A549 treated with AZD9567 at 1 μM for 4 hours (cell line): ENCODE data around the gene USP24. TPM values are rescaled to one million over a fixed set of nuclear protein-coding genes. Genes with fewer than 3 reads are reported as not detected.

Source experiments
- total RNA-seq: library from RNA; stranded (reverse); fragments of 200-300 nt; extraction: Qiagen RNA extraction; gene quantifications from 5 replicates; pipeline ENCODE4 v1.2.3, GENCODE V29; 2022; ENCODE audit not compliant: insufficient read depth

The USP24 gene
- 10.0 to 17.1 TPM (median 15.1 TPM) in 5 replicates for total RNA-seq

GRCh38 chr1:55215194-55216021 lies at the start of gene USP24:
Gene USP24, minus strand, starts transcription at chr1:55215364. Its CDS starts 251 bp downstream, at chr1:55215113.

GRCh38 chr1:55039342-55040082 lies 175.7 kb downstream of the USP24 start, which contains the start of gene PCSK9:
Gene PCSK9, plus strand, starts transcription at chr1:55039548. Its CDS starts 290 bp downstream, at chr1:55039838.

Other genes starting within 250 kb of the USP24 start
- 0.41 to 0.72 TPM (median 0.61 TPM) in 4 of 5 replicates, not detected in the other for gene TMEM61, start 234.7 kb downstream of the USP24 start, total RNA-seq
- not detected in 5 replicates for gene BSND, start 216.4 kb downstream of the USP24 start, total RNA-seq
- 2.5 to 3.7 TPM (median 2.8 TPM) in 5 replicates for gene PCSK9, start 175.8 kb downstream of the USP24 start, total RNA-seq